ENCODE measurements around the gene LIPC. TPM values are rescaled to one million over a fixed set of nuclear protein-coding genes. Genes with fewer than 3 reads are reported as not detected.

Gene LIPC
- total RNA-seq, 5 donors from 2014 or later (not counting 1 experiment from before 2014, with no cell fraction given): 0.89 to 2.1 (median 1.5) TPM

GRCh38 chr15:58463815-58464650 lies 32.2 kb downstream of the LIPC start:
- ChIA-PET CTCF (interaction anchor here in 1 of 2 donors (0.5 kb wide), 1 partner anchor 399 kb away, joined by 3 read pairs; no protein-coding TSS in a partner anchor), POLR2A (no interaction called here)
- 83% methylated on average over 1 of the region's 6 CpGs for WGBS (ENCODE audit: insufficient coverage)
- H3K4me1 Mint-ChIP-seq: peaks cover 32 to 36% (median 34%) of the 10 kb centered on the region in 3 donors
- H3K36me3 ChIP-seq (ENCODE audit: control insufficient read depth in 2 of 2, extremely low read depth in 1 of 2, insufficient read depth in 1 of 2, low read length in 1 of 2): no peaks in the 10 kb centered on the region
- H3K4me3 ChIP-seq (ENCODE audit: control insufficient read depth in 1 of 2, extremely low read depth in 1 of 2, low read length in 1 of 2): no peak overlapping the region
- no peaks in the 10 kb centered on the region for H3K36me3 Mint-ChIP-seq
- H3K9me3 Mint-ChIP-seq: no peaks in the 10 kb centered on the region
- H3K4me3 Mint-ChIP-seq: peak overlapping the region in 1 of 3 donors; percentile 4
- no peaks in the 10 kb centered on the region for H3K27me3 ChIP-seq (replicated peaks in 1 of 2; ENCODE audit: control insufficient read depth in 2 of 2, extremely low read depth in 1 of 2, insufficient read depth in 2 of 2, low read length in 1 of 2)
- ATAC-seq (replicated peaks in 1 of 4) (no peak), DNase-seq (no peak)
- no peaks in the 10 kb centered on the region for H3K9me3 ChIP-seq
- no peak overlapping the region for H3K27ac ChIP-seq (ENCODE audit: low read length)
- H3K4me1 ChIP-seq (ENCODE audit: control insufficient read depth in 1 of 2, extremely low read depth in 1 of 2, insufficient read depth in 2 of 2, low read length in 2 of 2): peaks cover 15 to 28% of the 10 kb centered on the region in 2 experiments
- no peak overlapping the region for H3K27ac Mint-ChIP-seq
- H3K27me3 Mint-ChIP-seq: no peaks in the 10 kb centered on the region

GRCh38 chr15:58465070-58465469 lies 33.3 kb downstream of the LIPC start:
- ChIA-PET CTCF (no interaction called here), POLR2A (no interaction called here)
- no peak for ATAC-seq (replicated peaks in 1 of 4)

GRCh38 chr15:58465866-58466517 lies 34.2 kb downstream of the LIPC start:
- H3K4me3 Mint-ChIP-seq: no peak overlapping the region
- H3K27ac Mint-ChIP-seq: no peak overlapping the region
- WGBS (ENCODE audit: insufficient coverage): no CpG with 5 or more reads among the region's 7 CpGs
- Histone ChIP-seq H3K4me3 (ENCODE audit: control insufficient read depth in 1 of 2, extremely low read depth in 1 of 2, low read length in 1 of 2) (no peak overlapping the region), H3K36me3 (ENCODE audit: control insufficient read depth in 2 of 2, extremely low read depth in 1 of 2, insufficient read depth in 1 of 2, low read length in 1 of 2) (no peaks in the 10 kb centered on the region), H3K27me3 (replicated peaks in 1 of 2; ENCODE audit: control insufficient read depth in 2 of 2, extremely low read depth in 1 of 2, insufficient read depth in 2 of 2, low read length in 1 of 2) (no peaks in the 10 kb centered on the region), H3K27ac (ENCODE audit: low read length) (no peak overlapping the region), H3K9me3 (no peaks in the 10 kb centered on the region), H3K4me1 (ENCODE audit: control insufficient read depth in 1 of 2, extremely low read depth in 1 of 2, insufficient read depth in 2 of 2, low read length in 2 of 2) (peaks cover 5 to 14% of the 10 kb centered on the region in 2 experiments)
- ChIA-PET POLR2A (no interaction called here), CTCF (no interaction called here)
- no peaks in the 10 kb centered on the region for H3K9me3 Mint-ChIP-seq
- H3K4me1 Mint-ChIP-seq: peaks cover 22 to 30% (median 22%) of the 10 kb centered on the region in 3 donors
- no peaks in the 10 kb centered on the region for H3K36me3 Mint-ChIP-seq
- no peak for DNase-seq
- H3K27me3 Mint-ChIP-seq: no peaks in the 10 kb centered on the region
- ATAC-seq (replicated peaks in 1 of 4): no peak

More at GRCh38 chr15:58465070-58465469, 33.3 kb downstream of the LIPC start:
- Histone ChIP-seq H3K27me3 (replicated peaks in 1 of 2; ENCODE audit: control insufficient read depth in 2 of 2, extremely low read depth in 1 of 2, insufficient read depth in 2 of 2, low read length in 1 of 2) (no peaks in the 10 kb centered on the region), H3K27ac (ENCODE audit: low read length) (no peak overlapping the region), H3K4me1 (ENCODE audit: control insufficient read depth in 1 of 2, extremely low read depth in 1 of 2, insufficient read depth in 2 of 2, low read length in 2 of 2) (peaks cover 9 to 18% of the 10 kb centered on the region in 2 experiments), H3K36me3 (ENCODE audit: control insufficient read depth in 2 of 2, extremely low read depth in 1 of 2, insufficient read depth in 1 of 2, low read length in 1 of 2) (no peaks in the 10 kb centered on the region), H3K4me3 (ENCODE audit: control insufficient read depth in 1 of 2, extremely low read depth in 1 of 2, low read length in 1 of 2) (no peak overlapping the region), H3K9me3 (no peaks in the 10 kb centered on the region)
- no peak overlapping the region for H3K27ac Mint-ChIP-seq
- H3K27me3 Mint-ChIP-seq: no peaks in the 10 kb centered on the region
- no peak overlapping the region for H3K4me3 Mint-ChIP-seq
- H3K4me1 Mint-ChIP-seq: peaks cover 26 to 30% (median 27%) of the 10 kb centered on the region in 3 donors
- H3K9me3 Mint-ChIP-seq: no peaks in the 10 kb centered on the region
- H3K36me3 Mint-ChIP-seq: no peaks in the 10 kb centered on the region
- no peak for DNase-seq

GRCh38 chr15:58466566-58466965 lies 34.8 kb downstream of the LIPC start:
- Histone ChIP-seq H3K36me3 (ENCODE audit: control insufficient read depth in 2 of 2, extremely low read depth in 1 of 2, insufficient read depth in 1 of 2, low read length in 1 of 2) (no peaks in the 10 kb centered on the region), H3K9me3 (no peaks in the 10 kb centered on the region), H3K4me3 (ENCODE audit: control insufficient read depth in 1 of 2, extremely low read depth in 1 of 2, low read length in 1 of 2) (no peak overlapping the region), H3K27me3 (replicated peaks in 1 of 2; ENCODE audit: control insufficient read depth in 2 of 2, extremely low read depth in 1 of 2, insufficient read depth in 2 of 2, low read length in 1 of 2) (no peaks in the 10 kb centered on the region), H3K4me1 (ENCODE audit: control insufficient read depth in 1 of 2, extremely low read depth in 1 of 2, insufficient read depth in 2 of 2, low read length in 2 of 2) (peaks cover 5 to 16% of the 10 kb centered on the region in 2 experiments), H3K27ac (ENCODE audit: low read length) (no peak overlapping the region)
- H3K27ac Mint-ChIP-seq: no peak overlapping the region
- no peaks in the 10 kb centered on the region for H3K36me3 Mint-ChIP-seq
- H3K4me1 Mint-ChIP-seq: peaks cover 22 to 30% (median 24%) of the 10 kb centered on the region in 3 donors
- DNase-seq: no peak
- H3K9me3 Mint-ChIP-seq: no peaks in the 10 kb centered on the region
- POLR2A ChIA-PET: no interaction called here
- CTCF ChIA-PET: interaction anchor here in 1 of 2 donors (0.6 kb wide), 1 partner anchor 38 kb away, joined by 3 read pairs; no protein-coding TSS in a partner anchor
- WGBS (ENCODE audit: insufficient coverage): 57% methylated on average over 1 of the region's 2 CpGs
- no peak for ATAC-seq (replicated peaks in 1 of 4)
- no peak overlapping the region for H3K4me3 Mint-ChIP-seq
- H3K27me3 Mint-ChIP-seq: no peaks in the 10 kb centered on the region

DNA sequence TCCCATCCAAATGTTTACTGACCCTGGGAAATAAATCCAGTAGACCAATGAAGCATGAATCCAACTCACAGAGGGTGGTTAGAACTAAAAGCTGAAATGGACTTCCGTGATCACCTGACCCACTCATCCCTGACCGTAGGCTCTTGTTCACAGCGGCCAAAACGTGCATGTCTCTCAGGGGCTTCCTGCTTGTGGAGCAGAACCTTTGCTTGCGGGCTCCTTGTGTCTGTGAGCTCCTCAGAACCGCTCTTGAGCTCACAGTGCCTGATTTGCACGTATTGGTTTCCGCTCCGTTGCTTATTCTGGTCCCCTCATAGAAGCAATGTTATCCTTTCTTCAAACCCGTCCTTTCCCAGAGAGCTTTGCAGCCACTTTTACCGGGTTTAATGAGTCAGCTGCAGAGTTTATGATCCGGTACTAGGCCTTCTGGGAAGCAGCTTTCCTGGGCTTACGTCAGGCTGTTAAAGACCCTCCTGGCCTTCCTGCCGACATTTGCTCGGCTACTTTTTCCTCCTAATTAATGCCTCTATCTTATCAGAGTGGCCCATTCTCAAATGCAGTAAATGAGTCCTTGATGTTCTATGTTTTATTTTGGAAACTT lies 35.4 kb downstream of the LIPC start:
- no peaks in the 10 kb centered on the region for H3K36me3 ChIP-seq (ENCODE audit: control insufficient read depth in 2 of 2, extremely low read depth in 1 of 2, insufficient read depth in 1 of 2, low read length in 1 of 2)
- H3K4me3 Mint-ChIP-seq: no peak overlapping the region
- ATAC-seq (replicated peaks in 1 of 4): no peak
- peaks cover 4 to 22% of the 10 kb centered on the region in 2 experiments for H3K4me1 ChIP-seq (ENCODE audit: control insufficient read depth in 1 of 2, extremely low read depth in 1 of 2, insufficient read depth in 2 of 2, low read length in 2 of 2)
- H3K9me3 Mint-ChIP-seq: no peaks in the 10 kb centered on the region
- H3K4me1 Mint-ChIP-seq: peaks cover 19 to 23% (median 21%) of the 10 kb centered on the region in 3 donors
- DNase-seq: no peak
- H3K4me3 ChIP-seq (ENCODE audit: control insufficient read depth in 1 of 2, extremely low read depth in 1 of 2, low read length in 1 of 2): no peak overlapping the region
- no peaks in the 10 kb centered on the region for H3K27me3 Mint-ChIP-seq
- no peak overlapping the region for H3K27ac Mint-ChIP-seq
- ChIA-PET POLR2A (interaction anchor here in 1 of 2 donors (0.7 kb wide), 1 partner anchor 10 kb away, joined by 3 read pairs; no protein-coding TSS in a partner anchor), CTCF (interaction anchor here in 1 of 2 donors (0.6 kb wide), 1 partner anchor 38 kb away, joined by 3 read pairs; no protein-coding TSS in a partner anchor)
- no peaks in the 10 kb centered on the region for H3K9me3 ChIP-seq
- WGBS (ENCODE audit: insufficient coverage): 90% methylated on average over 12 of the region's 15 CpGs
- no peaks in the 10 kb centered on the region for H3K36me3 Mint-ChIP-seq
- H3K27ac ChIP-seq (ENCODE audit: low read length): no peak overlapping the region
- H3K27me3 ChIP-seq (replicated peaks in 1 of 2; ENCODE audit: control insufficient read depth in 2 of 2, extremely low read depth in 1 of 2, insufficient read depth in 2 of 2, low read length in 1 of 2): no peaks in the 10 kb centered on the region

DNA sequence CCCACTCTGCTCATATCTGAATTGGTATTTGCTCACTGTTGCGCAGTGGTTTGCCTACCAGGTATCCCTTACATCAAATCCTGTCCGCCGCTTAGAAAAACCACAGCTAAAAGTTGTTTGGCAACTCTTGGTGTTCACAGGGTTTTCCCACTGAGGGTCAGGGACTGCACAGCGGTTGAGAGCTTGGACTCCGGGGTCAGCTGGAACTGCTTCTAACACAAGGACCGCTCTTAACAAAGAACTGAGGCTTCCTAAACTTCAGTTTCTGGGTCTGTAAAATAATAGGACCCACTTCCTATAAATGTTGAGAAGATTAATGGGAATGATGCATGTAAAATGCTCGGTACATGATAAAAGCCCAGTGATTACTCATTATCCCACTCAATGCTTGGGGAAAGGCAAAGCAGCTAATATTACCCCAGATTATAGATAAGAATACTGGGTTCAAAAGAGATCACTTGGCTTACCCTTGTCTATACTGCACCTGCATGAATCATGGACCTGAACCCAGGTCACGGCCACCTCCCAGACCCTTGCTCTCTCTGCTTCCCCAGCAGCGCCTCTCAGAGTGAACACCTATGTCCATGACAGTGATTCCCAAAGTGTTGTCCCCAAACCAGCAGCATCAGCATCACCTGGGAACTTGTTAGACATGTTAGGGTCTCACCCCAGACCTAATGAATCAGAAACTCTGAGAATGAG lies 36.1 kb downstream of the LIPC start:
- Mint-ChIP-seq H3K9me3 (no peaks in the 10 kb centered on the region), H3K27ac (no peak overlapping the region), H3K36me3 (no peaks in the 10 kb centered on the region), H3K4me1 (peaks cover 17 to 20% (median 19%) of the 10 kb centered on the region in 3 donors), H3K27me3 (no peaks in the 10 kb centered on the region), H3K4me3 (no peak overlapping the region)
- H3K36me3 ChIP-seq (ENCODE audit: control insufficient read depth in 2 of 2, extremely low read depth in 1 of 2, insufficient read depth in 1 of 2, low read length in 1 of 2): no peaks in the 10 kb centered on the region
- 88% methylated on average over 4 of the region's 9 CpGs for WGBS (ENCODE audit: insufficient coverage)
- no peak overlapping the region for H3K27ac ChIP-seq (ENCODE audit: low read length)
- no peaks in the 10 kb centered on the region for H3K9me3 ChIP-seq
- peaks cover 3 to 23% of the 10 kb centered on the region in 2 experiments for H3K4me1 ChIP-seq (ENCODE audit: control insufficient read depth in 1 of 2, extremely low read depth in 1 of 2, insufficient read depth in 2 of 2, low read length in 2 of 2)
- no peak overlapping the region for H3K4me3 ChIP-seq (ENCODE audit: control insufficient read depth in 1 of 2, extremely low read depth in 1 of 2, low read length in 1 of 2)
- DNase-seq (no peak), ATAC-seq (replicated peaks in 1 of 4) (no peak)
- CTCF ChIA-PET: no interaction called here
- POLR2A ChIA-PET: interaction anchor here in 1 of 2 donors (0.7 kb wide), 1 partner anchor 9 kb away, joined by 3 read pairs; no protein-coding TSS in a partner anchor
- no peaks in the 10 kb centered on the region for H3K27me3 ChIP-seq (replicated peaks in 1 of 2; ENCODE audit: control insufficient read depth in 2 of 2, extremely low read depth in 1 of 2, insufficient read depth in 2 of 2, low read length in 1 of 2)
